GM10248 (cell line): ENCODE results near the gene SPATA1.

Source experiments
- CTCF ChIA-PET: fragments of 300-600 bp; sonication (Branson Sonifier 250); formaldehyde crosslinking; extraction: SDS; loops from one replicate; lab custom pipeline; 2021; ENCODE audit warnings: antibody characterized with exemption; lab: Yijun Ruan, JAX
- POLR2A ChIA-PET: fragments of 350-650 bp; sonication (Branson Sonifier 250); formaldehyde crosslinking; extraction: SDS; loops from one replicate; lab custom pipeline; 2020; ENCODE audit warnings: antibody characterized with exemption; lab: Yijun Ruan, JAX
- DNase-seq: peaks from one replicate; pipeline ENCODE4 v3.0.0; 2012; ENCODE audit errors: extremely low spot score
- CTCF ChIP-seq: IDR thresholded peaks from 2 replicates; pipeline ENCODE4 v1.5.1; 2012; ENCODE audit warnings: mild to moderate bottlenecking, low read depth; ENCODE audit errors: extremely low read depth, missing control alignments, control extremely low read depth

Gene SPATA1

GRCh38 chr1:84479998-84480397, 26.2 kb upstream of the SPATA1 start:
- ChIA-PET CTCF (interaction anchor here (1.0 to 2.0 kb wide), 12 partner anchors 9 to 274 kb away, joined by 3 to 7 read pairs (median 6); no protein-coding TSS in a partner anchor), POLR2A (interaction anchor here (0.6 to 1.2 kb wide), 3 partner anchors 24 to 39 kb away, joined by 3 to 4 read pairs (median 4); partner anchors contain the start of genes GNG5 and SPATA1)
- no peak for DNase-seq
- no peak for TF ChIP-seq CTCF

GRCh38 chr1:84480650-84481049, 25.5 kb upstream of the SPATA1 start:
- no peak for TF ChIP-seq CTCF
- DNase-seq, result peak; percentile 22
- ChIA-PET CTCF (interaction anchor here (1.0 to 2.0 kb wide), 11 partner anchors 9 to 189 kb away, joined by 4 to 7 read pairs (median 6); no protein-coding TSS in a partner anchor), POLR2A (interaction anchor here (0.6 to 0.9 kb wide), 3 partner anchors 23 to 39 kb away, joined by 3 to 4 read pairs (median 3); no protein-coding TSS in a partner anchor)

DNA sequence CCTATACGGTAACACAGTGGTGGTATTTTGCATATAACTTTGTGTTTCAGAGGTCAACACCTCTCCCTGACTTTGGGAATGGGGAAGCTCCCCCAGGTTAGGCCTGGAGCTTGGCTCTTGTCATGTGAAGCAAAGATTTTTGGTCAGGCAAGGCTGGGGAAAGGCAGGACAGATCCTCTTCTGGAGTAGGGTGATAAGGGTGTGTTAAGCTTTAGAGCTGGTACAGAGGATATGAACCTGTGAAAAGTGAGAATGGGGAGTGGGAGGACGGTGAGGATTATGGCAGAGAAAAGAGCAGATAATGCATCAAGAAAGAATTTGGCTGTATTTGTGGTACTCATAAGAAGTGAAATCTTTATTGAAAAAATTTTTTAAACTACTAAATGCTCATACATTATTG, 24.9 kb upstream of the SPATA1 start:
- no peak for DNase-seq
- TF ChIP-seq CTCF, result no peak
- ChIA-PET POLR2A (interaction anchor here (0.9 kb wide), 1 partner anchor 24 kb away, joined by 3 read pairs; no protein-coding TSS in a partner anchor), CTCF (interaction anchor here (1.0 to 2.0 kb wide), 8 partner anchors 19 to 142 kb away, joined by 3 to 7 read pairs (median 4); partner anchors contain the start of genes GNG5 and SPATA1)

- CTCF ChIA-PET, result interaction anchor here (1.6 kb wide), 1 partner anchor 132 kb away, joined by 4 read pairs; no protein-coding TSS in a partner anchor
- TF ChIP-seq CTCF, result no peak
- POLR2A ChIA-PET, result no interaction called here
Observed at GRCh38 chr1:84488107-84488506, 18.1 kb upstream of the SPATA1 start.

GRCh38 chr1:84489766-84490165, 16.4 kb upstream of the SPATA1 start:
- ChIA-PET CTCF (interaction anchor here (1.1 to 1.2 kb wide), 3 partner anchors 10 to 132 kb away, joined by 4 to 6 read pairs (median 4); partner anchors contain the start of genes GNG5 and SPATA1), POLR2A (no interaction called here)
- no peak for TF ChIP-seq CTCF
- DNase-seq, result no peak

More at GRCh38 chr1:84488107-84488506, 18.1 kb upstream of the SPATA1 start:
- DNase-seq, result no peak

GRCh38 chr1:84492726-84493125, 13.5 kb upstream of the SPATA1 start:
- no peak for DNase-seq
- POLR2A ChIA-PET, result no interaction called here
- CTCF ChIA-PET, result no interaction called here
- no peak for TF ChIP-seq CTCF
